Endothelial cell of umbilical vein (primary cell): ENCODE results near the gene DNASE1. TPM values are rescaled to one million over a fixed set of nuclear protein-coding genes. Genes with fewer than 3 reads are reported as not detected.

Experiments
- BruUV-seq: library from RNA; stranded (reverse); fragments of 400-500 nt; replicated peaks from 2 replicates; lab custom pipeline; 2021; lab: Mats Ljungman, UMichigan
- CTCF ChIA-PET: fragments of 300-600, 350-600 bp; sonication (Branson Sonifier 250); formaldehyde crosslinking; loops from one replicate; lab custom pipeline; 2021; ENCODE audit warnings: antibody characterized with exemption, inconsistent platforms; lab: Charles Lee
- POLR2A ChIA-PET: fragments of 300-600, 350-600 bp; sonication (Branson Sonifier 250); formaldehyde crosslinking; loops from one replicate; lab custom pipeline; 2021; ENCODE audit warnings: antibody characterized with exemption, inconsistent platforms; lab: Charles Lee
- DNase-seq: peaks from one replicate; pipeline ENCODE4 v3.0.0-alpha.2; 2011; ENCODE audit warnings: low read depth, low spot score
- FAIRE-seq: peaks from 2 replicates; lab custom pipeline; 2011; peaks lifted over from hg19 to GRCh38; lab: Jason Lieb, UNC
- H2AFZ ChIP-seq: 2 replicates; pipeline ENCODE4 v1.6.0; 2012; ENCODE audit warnings: low read depth, low read length, control low read depth, inconsistent platforms
- H3K27ac ChIP-seq: 2 replicates; pipeline ENCODE4 v1.5.1; 2011; ENCODE audit warnings: low read depth, mild to moderate bottlenecking, control low read depth, low read length, moderate library complexity; ENCODE audit not compliant: insufficient read depth
- H3K27me3 ChIP-seq, 2 experiments: 2 replicates each; pipeline versions ENCODE4 v1.6.0 to v1.6.1; 2011; ENCODE audit warnings: low read length in 2 of 2, mixed read lengths in 1 of 2; ENCODE audit not compliant: control insufficient read depth in 2 of 2, insufficient read depth in 2 of 2
- H3K36me3 ChIP-seq, 2 experiments: 2 replicates in 1 of 2; 3 replicates in 1 of 2; pipeline ENCODE4 v1.5.1; 2011; ENCODE audit warnings: low read length in 2 of 2, mild to moderate bottlenecking in 1 of 2, moderate library complexity in 1 of 2; ENCODE audit not compliant: control insufficient read depth in 2 of 2, insufficient read depth in 2 of 2; ENCODE audit errors: extremely low read depth in 1 of 2
- H3K4me1 ChIP-seq: 3 replicates; pipeline ENCODE4 v1.5.1; 2011; ENCODE audit warnings: mild to moderate bottlenecking, low read length; ENCODE audit not compliant: control insufficient read depth, insufficient read depth; ENCODE audit errors: extremely low read depth
- H3K4me2 ChIP-seq: 2 replicates; pipeline ENCODE4 v1.6.1; 2011; ENCODE audit warnings: low read length, control low read depth, mixed read lengths; ENCODE audit not compliant: insufficient read depth
- H3K4me3 ChIP-seq, 3 experiments: fragments of 200-600 bp in 1 of 3; sonication (generic), shearing (Covaris generic) in 1 of 3; replicated peaks in 1 of 3; 2 replicates each; pipeline ENCODE4 v1.5.1; 2011 to 2016; ENCODE audit warnings: control low read depth in 3 of 3, low read length in 3 of 3, mild to moderate bottlenecking in 2 of 3, inconsistent platforms in 1 of 3, low read depth in 1 of 3, moderate library complexity in 1 of 3; ENCODE audit not compliant: insufficient read depth in 1 of 3
- H3K79me2 ChIP-seq: 2 replicates; pipeline ENCODE4 v1.6.0; 2012; ENCODE audit warnings: low read length, inconsistent platforms; ENCODE audit not compliant: control insufficient read depth, insufficient read depth
- H3K9ac ChIP-seq: replicated peaks from 2 replicates; pipeline ENCODE3; 2011; ENCODE audit warnings: low read length, control low read depth; ENCODE audit not compliant: insufficient read depth; ENCODE audit errors: extremely low read depth
- H3K9me1 ChIP-seq: replicated peaks from 3 replicates; pipeline ENCODE4 v1.6.0; 2011; ENCODE audit warnings: mild to moderate bottlenecking, low read length; ENCODE audit not compliant: control insufficient read depth, insufficient read depth; ENCODE audit errors: extremely low read depth
- H3K9me3 ChIP-seq: replicated peaks from 2 replicates; pipeline ENCODE4 v1.5.1; 2012; ENCODE audit warnings: low read length, inconsistent platforms; ENCODE audit not compliant: control insufficient read depth, insufficient read depth
- H4K20me1 ChIP-seq: replicated peaks from 2 replicates; pipeline ENCODE3; 2011; ENCODE audit warnings: mild to moderate bottlenecking, low read length; ENCODE audit not compliant: control insufficient read depth, insufficient read depth; ENCODE audit errors: extremely low read depth
- CTCF ChIP-seq, 2 donors: IDR thresholded peaks; 1 replicate in 1 of 2; 2 replicates in 1 of 2; pipeline ENCODE4 v1.5.1; 2011; ENCODE audit warnings: low read length in 2 of 2, mild to moderate bottlenecking in 2 of 2, moderate library complexity in 2 of 2, control low read depth in 1 of 2, inconsistent platforms in 1 of 2, low read depth in 1 of 2; ENCODE audit not compliant: insufficient read depth in 1 of 2; ENCODE audit errors: extremely low read depth in 1 of 2
- EZH2 ChIP-seq: IDR thresholded peaks from 2 replicates; pipeline ENCODE4 v1.6.1; 2012; ENCODE audit warnings: borderline replicate concordance, low read depth, mild to moderate bottlenecking, moderate library complexity, low read length, inconsistent platforms; ENCODE audit not compliant: severe bottlenecking
- FOS ChIP-seq: IDR thresholded peaks from 2 replicates; pipeline ENCODE4 v1.6.1; 2011; ENCODE audit warnings: mild to moderate bottlenecking, low read length, moderate library complexity, borderline replicate concordance; ENCODE audit not compliant: insufficient read depth
- GATA2 ChIP-seq: IDR thresholded peaks from 2 replicates; pipeline ENCODE4 v1.7.0; 2011; ENCODE audit warnings: low read depth, mild to moderate bottlenecking, moderate library complexity, mixed read lengths, low read length; ENCODE audit not compliant: insufficient read length, insufficient read depth
- JUN ChIP-seq: IDR thresholded peaks from 2 replicates; pipeline ENCODE4 v1.6.1; 2011; ENCODE audit warnings: borderline replicate concordance, low read depth; ENCODE audit not compliant: insufficient read length, insufficient read depth
- MAX ChIP-seq: IDR thresholded peaks from 2 replicates; pipeline ENCODE4 v1.6.1; 2011; ENCODE audit not compliant: insufficient read depth, insufficient read length
- MYC ChIP-seq: IDR thresholded peaks from one replicate; pipeline ENCODE4 v1.6.1; 2011; ENCODE audit warnings: mild to moderate bottlenecking, low read depth, low read length
- POLR2A ChIP-seq: IDR thresholded peaks from 2 replicates; pipeline ENCODE4 v1.6.1; 2012; ENCODE audit warnings: low read depth, mild to moderate bottlenecking, control low read depth, low read length
- POLR2AphosphoS5 ChIP-seq: IDR thresholded peaks from 2 replicates; pipeline ENCODE4 v1.6.1; 2012; ENCODE audit warnings: low read depth, mild to moderate bottlenecking, control low read depth, low read length, moderate library complexity; ENCODE audit not compliant: insufficient read depth
- dilution Hi-C: fragments of 300-500 bp; cut with MboI; formaldehyde crosslinking; loops from one replicate; pipeline ENCODE4 v1.15.0; 2019; ENCODE audit warnings: low sequenced_read_pairs; ENCODE audit not compliant: extremely low pct_ligation_motif_present
- intact Hi-C: fragments of 100-400 bp; cut with micrococcal nuclease; formaldehyde crosslinking; loops from one replicate; pipeline ENCODE4 v1.10.0; 2022
- polyA plus RNA-seq, 4 experiments: library from polyadenylated mRNA; depleted of rRNA in 3 of 4; stranded (reverse) in 3 of 4; unstranded in 1 of 4; fragments of >200 nt; gene quantifications; 2 replicates each; pipeline versions ENCODE4 v1.2.1 to v1.2.3, GENCODE V29; 2011 to 2012; ENCODE audit warnings: missing spikeins in 1 of 4
- total RNA-seq: library from RNA; stranded (reverse); gene quantifications from 2 replicates; pipeline ENCODE4 v1.2.3, GENCODE V29; 2021

The DNASE1 gene
- total and polyA plus RNA-seq, 2 donors (not counting 3 experiments of a cell fraction or from before 2014, with no cell fraction given), result 11.1 to 13.5 TPM

- no peaks in the 10 kb centered on the region for H3K9me3 ChIP-seq
- H4K20me1 ChIP-seq, result no peaks in the 10 kb centered on the region
- no peaks in the 10 kb centered on the region for H3K27me3 ChIP-seq
- H3K36me3 ChIP-seq, result peaks cover 10 to 38% of the 10 kb centered on the region in 2 experiments
- no peak for DNase-seq
- no peak for FAIRE-seq
- CTCF ChIA-PET, result interaction anchor here (1.1 to 1.3 kb wide), 2 partner anchors 9 to 12 kb away, joined by 3 read pairs; no protein-coding TSS in a partner anchor
- POLR2A ChIA-PET, result no interaction called here
- no peak overlapping the region for H3K9ac ChIP-seq
- no peak overlapping the region for H2AFZ ChIP-seq
- TF ChIP-seq POLR2AphosphoS5 (no peak), POLR2A (no peak), GATA2 (no peak), FOS (no peak)
- no peaks in the 10 kb centered on the region for H3K4me1 ChIP-seq
- H3K27ac ChIP-seq, result no peak overlapping the region
- no peak overlapping the region for H3K4me3 ChIP-seq
- H3K9me1 ChIP-seq, result no peaks in the 10 kb centered on the region
- BruUV-seq, result no TSS peak
- no peak overlapping the region for H3K4me2 ChIP-seq
- intact Hi-C loops, result no loop called here
- dilution Hi-C loops, result no loop called here
- H3K79me2 ChIP-seq, result no peaks in the 10 kb centered on the region
These were observed 2.3 kb downstream of the DNASE1 start for GRCh38 chr16:3656491-3657468.

GRCh38 chr16:3659251-3659650 is 4.8 kb downstream of the DNASE1 start:
- BruUV-seq, result no TSS peak
- POLR2A ChIA-PET, result no interaction called here
- no peak for DNase-seq
- Histone ChIP-seq H4K20me1 (no peaks in the 10 kb centered on the region), H3K4me1 (no peaks in the 10 kb centered on the region), H3K4me3 (no peak overlapping the region), H3K36me3 (peaks cover 10 to 53% of the 10 kb centered on the region in 2 experiments), H2AFZ (no peak overlapping the region), H3K9me1 (no peaks in the 10 kb centered on the region), H3K79me2 (no peaks in the 10 kb centered on the region), H3K4me2 (no peak overlapping the region), H3K27ac (no peak overlapping the region), H3K9ac (no peak overlapping the region), H3K27me3 (no peaks in the 10 kb centered on the region), H3K9me3 (no peaks in the 10 kb centered on the region)
- TF ChIP-seq MAX, result no peak
- TF ChIP-seq POLR2A, result no peak
- no peak for TF ChIP-seq FOS
- TF ChIP-seq POLR2AphosphoS5, result no peak
- TF ChIP-seq MYC, result no peak
- no peak for TF ChIP-seq JUN
- no peak for TF ChIP-seq CTCF (IDR thresholded peaks at IDR 0.05; ENCODE audit: extremely low read depth in 1 of 2, insufficient read depth in 1 of 2, low read depth in 1 of 2, low read length in 2 of 2)
- no peak for TF ChIP-seq GATA2
- TF ChIP-seq EZH2, result no peak
- dilution Hi-C loops, result no loop called here
- intact Hi-C loops, result no loop called here
- CTCF ChIA-PET, result interaction anchor here (1.3 kb wide), 1 partner anchor 31 kb away, joined by 3 read pairs; no protein-coding TSS in a partner anchor
- no peak for FAIRE-seq
